ENCODE data around the gene GNRH2. TPM values are rescaled to one million over a fixed set of nuclear protein-coding genes. Genes with fewer than 3 reads are reported as not detected.

GNRH2 gene
- polyA plus RNA-seq, 1 of the 3 experiments (the other 2 are of a cell fraction): 0.58 TPM

GRCh38 chr20:3093861-3094361 is 50.5 kb downstream of the GNRH2 start (continued):
- no peak for TF ChIP-seq CHD2 (IDR thresholded peaks at IDR 0.05; ENCODE audit: low read length, partially characterized antibody)
- no peak for TF ChIP-seq SMC3 (IDR thresholded peaks at IDR 0.05; ENCODE audit: low read depth, low read length)
- TF ChIP-seq RFX5 (IDR thresholded peaks at IDR 0.05; ENCODE audit: low read length): no peak
- TF ChIP-seq TCF12 (IDR thresholded peaks at IDR 0.05): no peak
- no peak for TF ChIP-seq ELF1 (IDR thresholded peaks at IDR 0.05)

DNA sequence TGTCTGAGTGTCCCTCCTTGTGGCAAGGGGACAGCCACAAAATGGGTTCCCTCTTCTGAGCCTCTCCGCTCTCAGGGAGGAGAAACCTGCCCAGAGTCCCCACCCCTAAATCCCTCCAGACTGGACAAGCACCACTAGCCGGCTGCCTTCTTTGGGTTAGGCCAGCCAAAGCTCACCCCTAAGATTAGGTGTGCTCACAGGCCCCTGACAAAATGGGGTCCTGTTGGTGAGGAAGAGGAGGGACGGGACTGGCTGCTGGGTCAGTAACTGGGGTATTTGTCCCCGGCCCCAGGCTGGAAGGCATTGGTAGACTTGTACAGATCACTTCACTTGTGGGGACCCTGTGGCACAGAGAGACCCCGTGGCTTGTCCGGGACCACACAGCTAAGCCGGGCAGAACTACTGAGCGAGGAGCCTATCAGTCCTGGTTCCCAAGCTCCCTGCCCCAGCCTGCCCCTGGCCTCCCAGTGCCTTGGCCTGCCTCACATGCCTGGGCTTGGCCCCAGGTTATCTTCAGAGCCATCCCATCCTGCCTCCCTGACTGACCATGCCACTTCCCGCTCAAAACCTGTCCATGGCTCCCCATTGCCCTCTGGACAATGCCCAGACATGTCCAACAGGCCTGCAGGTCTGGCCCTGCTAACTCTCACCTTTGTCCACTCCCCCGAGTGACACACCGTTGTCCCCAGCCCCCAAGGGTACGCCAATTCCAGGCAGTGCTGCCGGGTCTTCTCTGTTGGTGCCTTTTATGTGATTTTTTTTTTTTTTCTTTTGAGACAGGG is 51.6 kb downstream of the GNRH2 start:
- Histone ChIP-seq H3K9ac (no peak overlapping the region), H3K4me3 (ENCODE audit: low read depth in 2 of 2, low read length in 1 of 2) (no peak overlapping the region), H2AFZ (ENCODE audit: low read depth) (no peak overlapping the region), H4K20me1 (ENCODE audit: insufficient read depth) (no peaks in the 10 kb centered on the region), H3K27ac (ENCODE audit: low read depth in 2 of 2, low read length in 1 of 2) (no peak overlapping the region), H3K4me2 (no peak overlapping the region), H3K36me3 (replicated peaks in 1 of 2; ENCODE audit: control insufficient read depth in 1 of 2, insufficient read depth in 2 of 2, low read length in 1 of 2) (no peaks in the 10 kb centered on the region), H3K79me2 (ENCODE audit: insufficient read depth) (no peaks in the 10 kb centered on the region), H3K27me3 (ENCODE audit: insufficient read depth) (no peaks in the 10 kb centered on the region), H3K9me3 (no peaks in the 10 kb centered on the region), H3K9me2 (no peaks in the 10 kb centered on the region), H3F3A (replicated peaks; ENCODE audit: insufficient read depth) (no peaks in the 10 kb centered on the region), H3K4me1 (ENCODE audit: control insufficient read depth in 1 of 2, insufficient read depth in 2 of 2, low read depth in 1 of 2, low read length in 1 of 2) (no peaks in the 10 kb centered on the region)
- TF ChIP-seq NRF1 (IDR thresholded peaks at IDR 0.05; ENCODE audit: low read depth, low read length): no peak
- TF ChIP-seq TAF1 (IDR thresholded peaks at IDR 0.05; ENCODE audit: borderline replicate concordance, low read depth, low read length): no peak
- no peak for TF ChIP-seq ELF1 (IDR thresholded peaks at IDR 0.05)
- no peak for TF ChIP-seq FOXJ3 (CRISPR knock-in tag; IDR thresholded peaks at IDR 0.05)
- no peak for TF ChIP-seq POLR2AphosphoS5 (IDR thresholded peaks at IDR 0.05; ENCODE audit: low read depth, low read length)
- no peak for TF ChIP-seq ZBTB33 (IDR thresholded peaks at IDR 0.05; ENCODE audit: borderline replicate concordance, low read depth)
- TF ChIP-seq GABPA (IDR thresholded peaks at IDR 0.05; ENCODE audit: low read depth): no peak
- TF ChIP-seq RFX5 (IDR thresholded peaks at IDR 0.05; ENCODE audit: low read length): no peak
- TF ChIP-seq, protein P1, sequence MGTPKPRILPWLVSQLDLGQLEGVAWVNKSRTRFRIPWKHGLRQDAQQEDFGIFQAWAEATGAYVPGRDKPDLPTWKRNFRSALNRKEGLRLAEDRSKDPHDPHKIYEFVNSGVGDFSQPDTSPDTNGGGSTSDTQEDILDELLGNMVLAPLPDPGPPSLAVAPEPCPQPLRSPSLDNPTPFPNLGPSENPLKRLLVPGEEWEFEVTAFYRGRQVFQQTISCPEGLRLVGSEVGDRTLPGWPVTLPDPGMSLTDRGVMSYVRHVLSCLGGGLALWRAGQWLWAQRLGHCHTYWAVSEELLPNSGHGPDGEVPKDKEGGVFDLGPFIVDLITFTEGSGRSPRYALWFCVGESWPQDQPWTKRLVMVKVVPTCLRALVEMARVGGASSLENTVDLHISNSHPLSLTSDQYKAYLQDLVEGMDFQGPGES (IDR thresholded peaks at IDR 0.05; ENCODE audit: low read depth, low read length): no peak
- TF ChIP-seq CHD2 (IDR thresholded peaks at IDR 0.05; ENCODE audit: low read length, partially characterized antibody): no peak
- no peak for TF ChIP-seq MXI1 (IDR thresholded peaks at IDR 0.05; ENCODE audit: low read depth, low read length)
- TF ChIP-seq FOSL2 (IDR thresholded peaks at IDR 0.05; ENCODE audit: borderline replicate concordance, low read depth): no peak
- TF ChIP-seq EZH2phosphoT487 (IDR thresholded peaks at IDR 0.05; ENCODE audit: borderline replicate concordance, low read depth): no peak
- no peak for TF ChIP-seq RXRA (IDR thresholded peaks at IDR 0.05; ENCODE audit: borderline replicate concordance, low read depth)
- no peak for TF ChIP-seq RAD21 (IDR thresholded peaks at IDR 0.05; ENCODE audit: low read length)
- TF ChIP-seq NFIC (IDR thresholded peaks at IDR 0.05; ENCODE audit: borderline replicate concordance): no peak
- no peak for DNase-seq
- POLR2A ChIA-PET: no interaction called here
- CTCF ChIA-PET: no interaction called here
- WGBS (ENCODE audit: low lambda C conversion rate): 85% methylated on average over 6 of the region's 13 CpGs

Other genes starting within 250 kb of the GNRH2 start
- gene CPXM1, start 243.0 kb upstream of the GNRH2 start, polyA plus RNA-seq (2012; rRNA removed): 58.3 and 99.9 TPM in 2 replicates
- gene C20orf141, start 228.6 kb upstream of the GNRH2 start, polyA plus RNA-seq (2012; rRNA removed): 1.1 and 1.2 TPM in 2 replicates
- 0.02 and 0.10 TPM in 2 replicates for gene TMEM239, start 227.3 kb upstream of the GNRH2 start, polyA plus RNA-seq (2012; rRNA removed)
- 65.2 and 73.6 TPM in 2 replicates for gene PCED1A, start 203.0 kb upstream of the GNRH2 start, polyA plus RNA-seq (2012; rRNA removed)
- gene VPS16, start 202.9 kb upstream of the GNRH2 start, polyA plus RNA-seq (2012; rRNA removed): 62.0 and 78.4 TPM in 2 replicates
- 47.6 and 55.4 TPM in 2 replicates for gene PTPRA, start 170.1 kb upstream of the GNRH2 start, polyA plus RNA-seq (2012; rRNA removed)
- 114 and 152 TPM in 2 replicates for gene MRPS26, start 2.4 kb downstream of the GNRH2 start, polyA plus RNA-seq (2012; rRNA removed)
- not detected in 2 replicates for gene OXT, start 28.0 kb downstream of the GNRH2 start, polyA plus RNA-seq (2012; rRNA removed)
- gene AVP, start 41.1 kb downstream of the GNRH2 start, polyA plus RNA-seq (2012; rRNA removed): not detected in 2 replicates
- gene FASTKD5, start 116.2 kb downstream of the GNRH2 start, polyA plus RNA-seq (2012; rRNA removed): 11.4 and 16.7 TPM in 2 replicates
- gene UBOX5, start 116.2 kb downstream of the GNRH2 start, polyA plus RNA-seq (2012; rRNA removed): 4.3 and 4.4 TPM in 2 replicates
- 11.9 and 12.3 TPM in 2 replicates for gene LZTS3, start 129.9 kb downstream of the GNRH2 start, polyA plus RNA-seq (2012; rRNA removed)
- 65.2 and 70.6 TPM in 2 replicates for gene DDRGK1, start 161.1 kb downstream of the GNRH2 start, polyA plus RNA-seq (2012; rRNA removed)
- 66.7 and 67.7 TPM in 2 replicates for gene ITPA, start 165.9 kb downstream of the GNRH2 start, polyA plus RNA-seq (2012; rRNA removed)
- gene SLC4A11, start 195.6 kb downstream of the GNRH2 start, polyA plus RNA-seq (2012; rRNA removed): 1.6 and 2.7 TPM in 2 replicates